ENCODE results near the gene ATP1B3.
"Not testable (repeated sequence)": the region's sequence is repeated elsewhere in the genome, so short reads cannot be mapped to it uniquely, and the experiment has no call there.

Gene ATP1B3

GRCh38 chr3:141845407-141846049, 30.9 kb upstream of the ATP1B3 start:
- Histone ChIP-seq H3K4me3 (ENCODE audit: insufficient read depth, low read depth, low read length, poor library complexity, severe bottlenecking) (no peak overlapping the region), H3K36me3 (ENCODE audit: control insufficient read depth, insufficient read depth, low read length) (no peaks in the 10 kb centered on the region), H3K4me1 (ENCODE audit: control insufficient read depth, insufficient read depth, low read length, poor library complexity, severe bottlenecking) (no peaks in the 10 kb centered on the region), H3K27me3 (replicated peaks; ENCODE audit: control insufficient read depth, insufficient read depth, low read length, poor library complexity, severe bottlenecking) (no peaks in the 10 kb centered on the region), H3K27ac (ENCODE audit: insufficient read depth, low read length, poor library complexity, severe bottlenecking) (no peak overlapping the region), H3K9me3 (ENCODE audit: control insufficient read depth, low read length) (no peaks in the 10 kb centered on the region)
- no peak for DNase-seq

- Histone ChIP-seq H3K4me1 (ENCODE audit: control insufficient read depth, insufficient read depth, low read length, poor library complexity, severe bottlenecking) (no peaks in the 10 kb centered on the region), H3K4me3 (ENCODE audit: insufficient read depth, low read depth, low read length, poor library complexity, severe bottlenecking) (no peak overlapping the region), H3K27ac (ENCODE audit: insufficient read depth, low read length, poor library complexity, severe bottlenecking) (no peak overlapping the region), H3K27me3 (replicated peaks; ENCODE audit: control insufficient read depth, insufficient read depth, low read length, poor library complexity, severe bottlenecking) (no peaks in the 10 kb centered on the region), H3K36me3 (ENCODE audit: control insufficient read depth, insufficient read depth, low read length) (no peaks in the 10 kb centered on the region), H3K9me3 (ENCODE audit: control insufficient read depth, low read length) (no peaks in the 10 kb centered on the region)
- no peak for DNase-seq
Observed at GRCh38 chr3:141846050-141846433, 30.4 kb upstream of the ATP1B3 start.

GRCh38 chr3:141848159-141848748, 28.2 kb upstream of the ATP1B3 start:
- H3K9me3 ChIP-seq (ENCODE audit: control insufficient read depth, low read length); H3K27ac ChIP-seq (ENCODE audit: insufficient read depth, low read length, poor library complexity, severe bottlenecking); H3K4me1 ChIP-seq (ENCODE audit: control insufficient read depth, insufficient read depth, low read length, poor library complexity, severe bottlenecking); H3K36me3 ChIP-seq (ENCODE audit: control insufficient read depth, insufficient read depth, low read length); DNase-seq; H3K4me3 ChIP-seq (ENCODE audit: insufficient read depth, low read depth, low read length, poor library complexity, severe bottlenecking); H3K27me3 ChIP-seq (replicated peaks; ENCODE audit: control insufficient read depth, insufficient read depth, low read length, poor library complexity, severe bottlenecking): not testable (repeated sequence)

- H3K36me3 ChIP-seq (ENCODE audit: control insufficient read depth, insufficient read depth, low read length): no peaks in the 10 kb centered on the region
- no peak overlapping the region for H3K4me3 ChIP-seq (ENCODE audit: insufficient read depth, low read depth, low read length, poor library complexity, severe bottlenecking)
- no peaks in the 10 kb centered on the region for H3K27me3 ChIP-seq (replicated peaks; ENCODE audit: control insufficient read depth, insufficient read depth, low read length, poor library complexity, severe bottlenecking)
- H3K4me1 ChIP-seq (ENCODE audit: control insufficient read depth, insufficient read depth, low read length, poor library complexity, severe bottlenecking): no peaks in the 10 kb centered on the region
- no peak overlapping the region for H3K27ac ChIP-seq (ENCODE audit: insufficient read depth, low read length, poor library complexity, severe bottlenecking)
- no peak for DNase-seq
- H3K9me3 ChIP-seq (ENCODE audit: control insufficient read depth, low read length): no peaks in the 10 kb centered on the region
Observed at GRCh38 chr3:141849056-141849815, 27.2 kb upstream of the ATP1B3 start.

GRCh38 chr3:141851411-141851810, 25.0 kb upstream of the ATP1B3 start:
- Histone ChIP-seq H3K27me3 (replicated peaks; ENCODE audit: control insufficient read depth, insufficient read depth, low read length, poor library complexity, severe bottlenecking) (no peaks in the 10 kb centered on the region), H3K4me3 (ENCODE audit: insufficient read depth, low read depth, low read length, poor library complexity, severe bottlenecking) (no peak overlapping the region), H3K4me1 (ENCODE audit: control insufficient read depth, insufficient read depth, low read length, poor library complexity, severe bottlenecking) (no peaks in the 10 kb centered on the region), H3K9me3 (ENCODE audit: control insufficient read depth, low read length) (no peaks in the 10 kb centered on the region), H3K36me3 (ENCODE audit: control insufficient read depth, insufficient read depth, low read length) (no peaks in the 10 kb centered on the region), H3K27ac (ENCODE audit: insufficient read depth, low read length, poor library complexity, severe bottlenecking) (no peak overlapping the region)
- DNase-seq: no peak

GRCh38 chr3:141853081-141853601, 23.3 kb upstream of the ATP1B3 start:
- Histone ChIP-seq H3K4me1 (ENCODE audit: control insufficient read depth, insufficient read depth, low read length, poor library complexity, severe bottlenecking) (no peaks in the 10 kb centered on the region), H3K4me3 (ENCODE audit: insufficient read depth, low read depth, low read length, poor library complexity, severe bottlenecking) (no peak overlapping the region), H3K36me3 (ENCODE audit: control insufficient read depth, insufficient read depth, low read length) (no peaks in the 10 kb centered on the region), H3K27me3 (replicated peaks; ENCODE audit: control insufficient read depth, insufficient read depth, low read length, poor library complexity, severe bottlenecking) (no peaks in the 10 kb centered on the region), H3K9me3 (ENCODE audit: control insufficient read depth, low read length) (no peaks in the 10 kb centered on the region), H3K27ac (ENCODE audit: insufficient read depth, low read length, poor library complexity, severe bottlenecking) (no peak overlapping the region)
- DNase-seq: no peak

GRCh38 chr3:141853629-141854168, 22.7 kb upstream of the ATP1B3 start:
- H3K36me3 ChIP-seq (ENCODE audit: control insufficient read depth, insufficient read depth, low read length): no peaks in the 10 kb centered on the region
- no peaks in the 10 kb centered on the region for H3K9me3 ChIP-seq (ENCODE audit: control insufficient read depth, low read length)
- no peak for DNase-seq
- H3K27me3 ChIP-seq (replicated peaks; ENCODE audit: control insufficient read depth, insufficient read depth, low read length, poor library complexity, severe bottlenecking): no peaks in the 10 kb centered on the region
- H3K4me1 ChIP-seq (ENCODE audit: control insufficient read depth, insufficient read depth, low read length, poor library complexity, severe bottlenecking): no peaks in the 10 kb centered on the region
- H3K27ac ChIP-seq (ENCODE audit: insufficient read depth, low read length, poor library complexity, severe bottlenecking): no peak overlapping the region
- no peak overlapping the region for H3K4me3 ChIP-seq (ENCODE audit: insufficient read depth, low read depth, low read length, poor library complexity, severe bottlenecking)

GRCh38 chr3:141854599-141854998, 21.8 kb upstream of the ATP1B3 start:
- Histone ChIP-seq H3K27ac (ENCODE audit: insufficient read depth, low read length, poor library complexity, severe bottlenecking) (no peak overlapping the region), H3K27me3 (replicated peaks; ENCODE audit: control insufficient read depth, insufficient read depth, low read length, poor library complexity, severe bottlenecking) (no peaks in the 10 kb centered on the region), H3K36me3 (ENCODE audit: control insufficient read depth, insufficient read depth, low read length) (no peaks in the 10 kb centered on the region), H3K4me1 (ENCODE audit: control insufficient read depth, insufficient read depth, low read length, poor library complexity, severe bottlenecking) (no peaks in the 10 kb centered on the region), H3K4me3 (ENCODE audit: insufficient read depth, low read depth, low read length, poor library complexity, severe bottlenecking) (no peak overlapping the region), H3K9me3 (ENCODE audit: control insufficient read depth, low read length) (no peaks in the 10 kb centered on the region)
- no peak for DNase-seq

- DNase-seq: no peak
- H3K4me1 ChIP-seq (ENCODE audit: control insufficient read depth, insufficient read depth, low read length, poor library complexity, severe bottlenecking): no peaks in the 10 kb centered on the region
- H3K9me3 ChIP-seq (ENCODE audit: control insufficient read depth, low read length): no peaks in the 10 kb centered on the region
- H3K27ac ChIP-seq (ENCODE audit: insufficient read depth, low read length, poor library complexity, severe bottlenecking): no peak overlapping the region
- H3K27me3 ChIP-seq (replicated peaks; ENCODE audit: control insufficient read depth, insufficient read depth, low read length, poor library complexity, severe bottlenecking): no peaks in the 10 kb centered on the region
- H3K4me3 ChIP-seq (ENCODE audit: insufficient read depth, low read depth, low read length, poor library complexity, severe bottlenecking): no peak overlapping the region
- no peaks in the 10 kb centered on the region for H3K36me3 ChIP-seq (ENCODE audit: control insufficient read depth, insufficient read depth, low read length)
Observed at GRCh38 chr3:141858312-141858711, 18.1 kb upstream of the ATP1B3 start.

- no peak for DNase-seq
- no peak overlapping the region for H3K4me3 ChIP-seq (ENCODE audit: insufficient read depth, low read depth, low read length, poor library complexity, severe bottlenecking)
- no peaks in the 10 kb centered on the region for H3K4me1 ChIP-seq (ENCODE audit: control insufficient read depth, insufficient read depth, low read length, poor library complexity, severe bottlenecking)
- no peaks in the 10 kb centered on the region for H3K36me3 ChIP-seq (ENCODE audit: control insufficient read depth, insufficient read depth, low read length)
- no peaks in the 10 kb centered on the region for H3K9me3 ChIP-seq (ENCODE audit: control insufficient read depth, low read length)
- H3K27me3 ChIP-seq (replicated peaks; ENCODE audit: control insufficient read depth, insufficient read depth, low read length, poor library complexity, severe bottlenecking): no peaks in the 10 kb centered on the region
- H3K27ac ChIP-seq (ENCODE audit: insufficient read depth, low read length, poor library complexity, severe bottlenecking): no peak overlapping the region
Observed at GRCh38 chr3:141859651-141860050, 16.8 kb upstream of the ATP1B3 start.
